ENCODE results near the gene POMC.
"Not testable (repeated sequence)": the region's sequence is repeated elsewhere in the genome, so short reads cannot be mapped to it uniquely, and the experiment has no call there.

POMC gene

GRCh38 chr2:25168256-25169072 is at the start of gene POMC:
POMC (minus strand) TSS chr2:25168580; CDS start chr2:25164772, 3,808 bp downstream.
- DNase-seq (ENCODE audit: low read depth), result peak; percentile 6

- no peak for DNase-seq (ENCODE audit: low read depth)
Observed at GRCh38 chr2:25218100-25218499, 49.7 kb upstream of the POMC start.

DNA sequence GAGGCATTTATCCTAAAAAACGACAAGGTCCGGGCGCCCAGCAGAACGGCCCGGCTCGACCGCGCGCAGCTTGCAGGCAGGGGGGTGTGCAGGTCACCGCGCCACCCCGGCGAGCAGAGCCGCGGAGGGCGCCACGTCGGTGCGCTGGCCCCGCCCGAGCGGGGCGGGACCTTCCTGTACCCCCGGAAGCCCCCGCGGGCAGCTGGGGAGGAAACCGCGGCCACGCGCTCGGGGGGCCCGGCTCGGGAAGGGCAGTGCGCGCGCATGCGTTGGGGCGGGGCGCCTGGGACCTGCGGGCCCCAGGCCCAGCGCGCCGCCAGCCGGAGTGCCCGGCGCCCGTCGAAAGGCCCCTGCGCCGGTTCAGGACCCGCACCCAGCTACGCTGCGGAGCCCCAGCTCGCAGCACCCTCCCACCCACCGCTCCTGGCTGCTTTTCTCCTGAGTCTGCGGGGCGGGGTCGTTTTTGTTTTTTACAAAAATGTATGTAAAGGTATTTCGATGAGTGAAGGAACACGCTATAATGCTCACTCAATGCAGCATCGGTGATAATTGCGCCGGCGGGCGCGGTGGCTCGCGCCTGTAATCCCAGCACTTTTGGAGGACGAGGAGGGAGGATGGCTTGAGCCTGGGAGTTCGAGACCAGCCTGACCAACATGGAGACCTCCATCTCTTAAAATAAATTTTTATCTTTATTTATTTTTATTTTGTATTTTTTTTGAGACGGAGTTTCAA is 47.7 kb upstream of the POMC start:
- DNase-seq (ENCODE audit: low read depth), result peak; percentile 76

GRCh38 chr2:25215232-25215631 is 46.9 kb upstream of the POMC start:
- DNase-seq (ENCODE audit: low read depth), result no peak

DNA sequence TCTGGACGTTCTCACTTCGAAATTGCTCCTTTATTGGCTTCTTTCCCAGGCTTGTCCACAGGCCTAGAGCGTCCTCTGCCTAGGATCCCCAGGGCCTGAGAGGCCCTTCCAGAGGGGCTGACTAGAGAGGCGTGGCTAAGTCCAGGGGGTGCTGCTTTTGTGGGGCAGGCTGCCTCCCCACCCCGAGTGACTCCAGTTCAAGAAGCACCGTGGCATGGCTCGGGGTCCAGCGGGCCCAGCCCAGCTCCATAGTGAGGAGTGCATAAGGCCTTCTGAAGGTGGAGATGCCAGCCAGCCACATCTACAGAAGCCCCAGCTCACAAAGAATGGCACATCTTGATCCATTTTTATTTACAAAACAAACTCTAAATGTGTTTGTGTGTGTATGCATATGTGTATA is 44.8 kb upstream of the POMC start:
- DNase-seq (ENCODE audit: low read depth), result no peak

DNA sequence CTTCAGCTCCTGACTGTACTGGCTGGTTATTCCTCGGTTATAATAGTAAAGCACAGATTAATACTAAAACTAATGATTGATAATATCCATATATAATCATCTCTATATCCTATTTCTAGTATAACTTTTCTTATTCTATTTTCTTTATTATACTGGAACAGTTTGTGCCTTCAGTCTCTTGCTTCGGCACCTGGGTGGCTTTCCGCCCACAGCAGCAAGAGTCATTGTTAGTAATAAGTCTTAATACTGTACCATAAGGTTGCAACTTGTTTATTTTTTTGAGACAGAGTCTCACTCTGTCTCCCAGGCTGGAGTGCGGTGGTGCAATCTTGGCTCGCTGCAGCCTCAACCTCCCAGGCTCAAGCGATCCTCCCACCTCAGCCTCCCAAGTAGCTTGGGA is 42.5 kb upstream of the POMC start:
- DNase-seq (ENCODE audit: low read depth), result not testable (repeated sequence)

DNA sequence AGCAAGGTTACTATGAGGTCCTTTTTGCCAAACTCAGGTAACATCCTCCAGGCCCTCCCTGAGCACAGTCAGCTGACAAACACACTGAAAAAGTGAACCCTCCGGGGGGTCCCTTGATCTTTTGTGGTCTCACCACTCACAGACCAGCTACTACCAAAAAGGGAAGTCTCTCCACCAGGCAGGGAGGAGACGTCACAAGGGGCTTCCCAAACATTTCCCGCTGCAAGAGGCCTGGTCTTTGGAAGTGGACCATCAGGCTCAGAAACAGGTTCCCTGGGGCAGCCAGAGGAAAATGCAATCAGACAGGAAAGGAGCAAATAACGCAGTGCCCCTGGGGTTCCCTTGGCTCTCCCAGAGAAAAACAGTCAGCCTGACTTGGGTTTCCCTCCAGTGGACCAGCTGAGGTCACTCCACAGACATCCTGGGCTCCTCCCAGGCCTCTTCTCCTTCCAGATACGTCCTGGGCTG is 38.7 kb upstream of the POMC start:
- no peak for DNase-seq (ENCODE audit: low read depth)

GRCh38 chr2:25204190-25204838 is 35.9 kb upstream of the POMC start:
- no peak for DNase-seq (ENCODE audit: low read depth)

- no peak for DNase-seq (ENCODE audit: low read depth)
Observed at GRCh38 chr2:25202275-25202674, 33.9 kb upstream of the POMC start.

GRCh38 chr2:25201794-25202193 is 33.4 kb upstream of the POMC start:
- no peak for DNase-seq (ENCODE audit: low read depth)

DNA sequence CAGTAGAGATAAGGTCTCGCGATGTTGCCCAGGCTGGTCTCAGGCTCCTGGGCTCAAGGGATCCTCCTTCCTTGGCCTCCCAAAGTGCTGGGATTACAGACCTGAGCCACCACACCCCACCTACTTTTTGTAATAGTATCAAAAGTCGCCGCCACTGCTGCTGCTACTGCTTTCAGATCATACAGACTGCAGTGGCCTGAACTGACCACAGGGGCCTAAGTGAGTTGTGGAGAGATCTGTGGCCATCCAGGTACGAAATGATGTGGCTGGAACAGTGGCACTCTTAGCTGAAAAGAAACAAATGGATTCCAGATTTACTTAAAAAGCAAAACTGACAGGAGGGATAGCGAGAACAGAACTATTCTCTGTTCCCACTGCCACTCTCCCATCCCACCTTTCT is 32.9 kb upstream of the POMC start:
- DNase-seq (ENCODE audit: low read depth), result no peak

GRCh38 chr2:25198576-25198975 is 30.2 kb upstream of the POMC start:
- no peak for DNase-seq (ENCODE audit: low read depth)

DNA sequence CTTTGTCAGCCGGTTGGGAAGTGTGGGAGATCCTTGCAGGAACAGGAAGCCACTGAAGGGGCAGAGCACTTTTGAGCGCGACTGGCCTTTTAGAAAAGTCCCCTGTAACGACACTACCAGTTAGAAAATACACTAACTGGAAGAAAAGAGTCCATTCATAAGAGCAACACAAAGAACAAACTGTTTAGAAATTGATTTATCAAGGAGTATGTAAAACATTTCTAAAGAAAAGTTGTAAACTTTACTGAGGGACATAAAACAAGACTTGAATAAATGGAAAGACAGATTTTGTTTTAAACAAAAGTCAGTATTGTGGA is 29.8 kb upstream of the POMC start:
- DNase-seq (ENCODE audit: low read depth), result no peak

DNA sequence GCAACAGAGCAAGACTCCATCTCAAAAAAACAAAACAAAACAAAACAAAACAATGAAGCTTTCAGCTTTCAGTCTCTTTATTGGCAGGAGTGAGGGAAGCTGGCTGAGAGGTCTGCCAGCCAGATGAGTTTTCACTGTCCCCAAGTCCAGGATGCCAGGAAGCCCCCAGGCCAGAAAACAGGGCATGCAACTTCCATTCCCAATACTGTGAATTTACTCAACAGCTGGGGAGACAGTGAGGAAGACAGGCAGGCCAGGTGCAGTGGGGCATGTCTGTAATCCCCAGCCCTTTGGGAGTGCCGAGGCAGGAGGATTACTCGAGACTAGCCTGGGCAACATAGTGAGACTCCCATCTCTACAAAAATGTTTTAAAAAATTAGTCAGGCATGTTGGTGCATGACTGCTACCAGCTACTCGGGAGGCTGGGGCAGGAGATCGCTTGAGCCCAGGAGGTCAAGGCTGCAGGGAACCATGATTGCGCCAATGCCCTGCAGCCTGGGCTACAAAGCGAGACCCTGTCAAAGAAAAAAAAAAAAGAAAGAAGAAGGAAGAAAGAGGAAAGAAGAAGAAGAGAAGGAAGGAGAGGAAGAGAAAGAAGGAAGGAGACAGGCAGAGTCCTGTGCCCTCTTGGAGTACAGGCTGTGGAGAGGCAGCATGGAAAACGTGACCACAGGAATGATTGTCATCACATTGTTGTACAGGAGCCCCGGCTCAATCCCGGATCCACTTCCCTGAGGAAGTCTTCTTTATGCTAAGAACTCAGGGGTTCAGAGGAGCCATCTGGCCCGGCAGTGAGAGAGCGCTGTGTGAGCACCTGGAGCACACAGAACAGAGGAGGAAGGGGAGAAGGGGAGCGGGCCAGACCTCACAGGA is 29.2 kb upstream of the POMC start:
- no peak for DNase-seq (ENCODE audit: low read depth)

DNA sequence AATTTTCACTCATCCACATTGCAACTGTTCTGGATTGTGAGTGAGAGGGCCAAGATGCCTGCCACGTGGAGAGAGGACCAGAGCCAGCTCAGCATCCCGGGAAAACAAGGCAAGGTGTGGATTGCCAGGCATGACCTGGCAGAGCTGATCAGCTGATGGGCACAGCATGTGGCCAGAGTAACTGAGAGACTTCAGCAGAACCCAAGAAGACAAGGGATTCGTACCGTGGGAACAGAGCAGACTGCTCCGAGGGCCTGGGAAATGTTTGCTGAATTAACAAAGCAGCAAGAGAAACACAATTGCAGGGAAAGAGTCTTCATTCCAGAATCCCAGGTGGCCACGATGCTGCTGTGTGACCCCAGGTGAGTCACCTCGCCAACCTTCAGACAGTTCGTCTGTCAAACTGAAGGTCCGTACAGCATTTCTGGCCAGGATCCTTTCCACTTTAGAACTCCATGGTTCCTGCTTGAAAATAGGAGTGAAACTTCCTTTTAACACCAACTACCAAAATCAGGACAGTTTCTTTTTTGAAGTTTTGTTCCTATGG is 26.3 kb upstream of the POMC start:
- no peak for DNase-seq (ENCODE audit: low read depth)

- no peak for DNase-seq (ENCODE audit: low read depth)
Observed at GRCh38 chr2:25190536-25190935, 22.2 kb upstream of the POMC start.

GRCh38 chr2:25188405-25188804 is 20.0 kb upstream of the POMC start:
- no peak for DNase-seq (ENCODE audit: low read depth)

DNA sequence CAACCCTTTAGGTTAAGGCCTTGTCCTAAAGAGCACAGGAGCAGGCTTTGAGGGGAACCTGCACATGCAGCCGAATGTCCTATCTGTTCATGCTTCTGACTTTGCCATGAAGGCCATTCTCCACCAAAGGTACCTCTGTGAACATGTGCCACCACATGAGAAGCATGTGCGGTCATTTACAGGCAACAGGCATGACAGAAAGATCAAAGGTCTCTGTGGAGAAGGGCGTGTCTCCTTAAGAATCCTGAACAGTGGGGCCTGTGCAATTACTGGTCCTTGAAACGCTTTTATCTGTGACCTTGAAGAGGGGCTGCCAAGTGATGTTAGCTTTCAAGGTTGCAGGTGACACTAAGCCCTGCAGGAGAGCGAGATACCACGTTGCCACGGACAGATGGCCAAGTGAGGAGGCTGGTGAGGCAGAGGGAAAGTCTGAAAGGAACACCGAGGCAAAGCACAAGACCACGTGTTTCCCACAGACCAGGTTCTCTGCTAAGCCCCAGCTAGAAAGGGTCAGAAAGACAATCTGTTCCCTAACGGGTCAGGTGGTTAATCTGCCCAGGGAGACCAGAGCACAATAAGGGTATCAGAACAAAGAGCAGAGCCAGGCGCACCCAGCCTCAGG is 19.5 kb upstream of the POMC start:
- DNase-seq (ENCODE audit: low read depth), result no peak

DNA sequence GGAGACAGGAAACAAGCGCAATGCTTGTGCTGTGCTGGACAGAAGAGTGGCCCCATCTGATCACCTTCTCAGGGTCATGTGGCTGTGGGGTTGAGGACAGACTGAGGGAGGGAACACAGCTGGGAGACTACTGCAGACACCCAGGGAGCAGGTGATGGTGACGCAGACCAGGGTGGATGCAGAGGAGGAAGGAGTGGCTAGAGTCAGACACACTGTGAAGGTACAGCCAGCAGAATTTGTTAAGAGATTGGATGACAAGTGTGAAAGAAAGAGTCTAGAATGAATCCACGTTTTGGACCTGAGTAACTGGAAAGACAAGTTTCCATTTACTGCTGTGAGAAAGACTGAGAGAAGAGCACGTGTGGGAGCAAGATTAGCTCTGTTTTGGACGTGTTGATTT is 15.9 kb upstream of the POMC start:
- no peak for DNase-seq (ENCODE audit: low read depth)

- DNase-seq (ENCODE audit: low read depth), result no peak
Observed at GRCh38 chr2:25178976-25179375, 10.6 kb upstream of the POMC start.

DNA sequence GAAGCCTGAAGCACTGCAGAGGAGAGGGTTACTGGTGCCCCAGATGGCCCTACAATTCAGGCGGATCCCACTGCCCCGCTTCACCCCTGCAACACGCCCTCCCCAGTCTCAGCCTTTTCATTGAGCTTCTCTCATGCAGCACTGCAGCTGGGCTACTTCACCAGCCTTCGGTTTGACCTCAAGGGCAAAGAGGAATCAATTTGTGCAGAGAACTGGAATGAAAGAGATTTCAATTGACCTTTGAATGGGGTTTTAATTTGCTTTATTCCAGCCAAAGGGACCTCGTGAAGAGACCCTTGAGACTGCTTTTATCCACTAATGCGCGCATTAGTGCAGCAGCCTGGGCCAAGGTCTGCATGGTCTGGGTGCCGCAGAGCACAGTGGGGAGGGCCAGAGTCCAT is 8.8 kb upstream of the POMC start:
- no peak for DNase-seq (ENCODE audit: low read depth)

Data from stimulated activated CD8-positive, alpha-beta memory T cell treated with anti-CD3 and anti-CD28 coated beads, Interleukin-15, amount 100 ng/mL, for 24 hours (primary cell).